Measurements from ENCODE around the gene TMEM238L. TPM values are rescaled to one million over a fixed set of nuclear protein-coding genes. Genes with fewer than 3 reads are reported as not detected.

TMEM238L gene
- total and polyA plus RNA-seq, 2 of the 4 experiments (the other 2 are of a cell fraction): not detected

GRCh38 chr17:10805911-10806310 lies 2.0 kb upstream of the TMEM238L start:
- dilution Hi-C loops (cut with HindIII; ENCODE audit: low sequenced_read_pairs, unreplicated experiment): no loop called here

More at GRCh38 chr17:10805911-10806310, 2.0 kb upstream of the TMEM238L start:
- Histone ChIP-seq H2AK5ac (ENCODE audit: low read depth, low read length) (no peak overlapping the region), H3K23ac (ENCODE audit: low read depth, low read length) (no peak overlapping the region), H3K9me1 (ENCODE audit: insufficient read depth, low read length) (no peaks in the 10 kb centered on the region), H3K4me3 (ENCODE audit: insufficient read depth, low read depth, low read length) (no peak overlapping the region), H4K5ac (ENCODE audit: low read depth, low read length) (no peak overlapping the region), H2AFZ (replicated peaks; ENCODE audit: low read length, poor library complexity) (no peak overlapping the region), H3K14ac (replicated peaks; ENCODE audit: low read depth, low read length) (no peak overlapping the region), H3K27me3 (ENCODE audit: control insufficient read depth, insufficient read depth, low read length) (no peaks in the 10 kb centered on the region), H3K4ac (ENCODE audit: low read depth, low read length) (no peak overlapping the region), H2BK15ac (ENCODE audit: low read depth, low read length) (no peak overlapping the region), H3K36me3 (ENCODE audit: control insufficient read depth, insufficient read depth, low read length) (no peaks in the 10 kb centered on the region), H2AK9ac (replicated peaks; ENCODE audit: low read depth, low read length, poor library complexity) (no peak overlapping the region), H4K20me1 (ENCODE audit: insufficient read depth, low read length) (no peaks in the 10 kb centered on the region), H2BK120ac (ENCODE audit: low read depth, low read length) (no peak overlapping the region), H2BK5ac (ENCODE audit: low read depth, low read length, poor library complexity, severe bottlenecking) (no peak overlapping the region), H3K27ac (ENCODE audit: insufficient read depth, low read length) (no peak overlapping the region), H4K8ac (ENCODE audit: low read depth in 2 of 2, low read length in 2 of 2) (no peak overlapping the region), H3K56ac (ENCODE audit: extremely low read depth, insufficient read depth, low read length) (no peak overlapping the region), H3K9me3 (ENCODE audit: control insufficient read depth, insufficient read depth, low read length) (no peaks in the 10 kb centered on the region), H3K4me2 (ENCODE audit: low read depth, low read length) (no peak overlapping the region), H3K4me1 (ENCODE audit: control insufficient read depth, insufficient read depth, low read length) (no peaks in the 10 kb centered on the region), H4K91ac (ENCODE audit: insufficient read depth, low read depth, low read length) (no peak overlapping the region), H3K9ac (ENCODE audit: low read depth, low read length) (no peak overlapping the region), H3K18ac (ENCODE audit: low read depth, low read length) (no peak overlapping the region), H3K79me1 (ENCODE audit: low read depth in 1 of 2, low read length in 2 of 2) (no peaks in the 10 kb centered on the region), H2BK20ac (ENCODE audit: low read depth, low read length) (no peak overlapping the region)
- WGBS, 2 experiments (ENCODE audit: extremely low coverage in 2 of 2, insufficient read length in 1 of 2): no CpG with 5 or more reads among the region's 6 CpGs
- DNase-seq: no peak
- in situ Hi-C loops (cut with MboI; ENCODE audit: low sequenced_read_pairs) (no loop called here), intact Hi-C loops (cut with micrococcal nuclease) (no loop called here)
- no peak for ATAC-seq (ENCODE audit: low read depth)
- ChIA-PET POLR2A (ENCODE audit: unreplicated experiment) (no interaction called here), CTCF (no interaction called here)
- no TSS peak for BruUV-seq (replicated peaks)
- no peak for TF ChIP-seq CEBPB (IDR thresholded peaks at IDR 0.05; ENCODE audit: low read depth, low read length)
- TF ChIP-seq MAFK (IDR thresholded peaks at IDR 0.05; ENCODE audit: low read depth, low read length): no peak

All from IMR-90 (cell line).